Suprapubic skin (tissue), 4 donors: ENCODE measurements around the gene ITIH4.

Source experiments
- CTCF ChIP-seq, 2 donors: fragments of 200-600 bp in 1 of 2; fragments of 450-650 bp in 1 of 2; sonication (generic) in 1 of 2; IDR thresholded peaks; one replicate each; pipeline ENCODE4 v1.5.1; 2016 to 2019; ENCODE audit warnings: antibody characterized with exemption in 2 of 2, mild to moderate bottlenecking in 1 of 2, moderate library complexity in 1 of 2
- POLR2A ChIP-seq, 2 donors: fragments of 450-650 bp; IDR thresholded peaks; one replicate each; pipeline ENCODE4 v1.6.1; 2017; ENCODE audit warnings: antibody characterized with exemption in 2 of 2, mild to moderate bottlenecking in 2 of 2, moderate library complexity in 2 of 2
- POLR2AphosphoS5 ChIP-seq, 3 donors: sonication (generic); formaldehyde crosslinking; IDR thresholded peaks; one replicate each; pipeline ENCODE4 v1.6.1; 2017; ENCODE audit warnings: antibody characterized with exemption in 3 of 3

- TF ChIP-seq CTCF (IDR thresholded peaks at IDR 0.05) (no peak), POLR2A (IDR thresholded peaks at IDR 0.05) (no peak), POLR2AphosphoS5 (IDR thresholded peaks at IDR 0.05) (no peak)
Observed at GRCh38 chr3:52830535-52831258, at the start of gene ITIH4.
